EH (cell line): Measurements from ENCODE around the gene PDSS2.
"Not testable (repeated sequence)": the region's sequence is repeated elsewhere in the genome, so short reads cannot be mapped to it uniquely, and the experiment has no call there.

Source experiments
- DNase-seq: peaks from one replicate; pipeline ENCODE4 v3.0.0-alpha.2; 2015; ENCODE audit warnings: low read depth

PDSS2 gene

GRCh38 chr6:107215334-107215733, 244.0 kb downstream of the PDSS2 start:
- DNase-seq: no peak

- DNase-seq: no peak
Observed at GRCh38 chr6:107214655-107215054, 244.7 kb downstream of the PDSS2 start.

- DNase-seq: no peak
Observed at GRCh38 chr6:107209406-107210305, 249.7 kb downstream of the PDSS2 start.

GRCh38 chr6:107207251-107207873, 252.0 kb downstream of the PDSS2 start:
- DNase-seq: no peak

GRCh38 chr6:107205058-107205998, 254.0 kb downstream of the PDSS2 start:
- no peak for DNase-seq

GRCh38 chr6:107202876-107203468, 256.4 kb downstream of the PDSS2 start:
- DNase-seq: no peak

GRCh38 chr6:107198631-107199416, 260.5 kb downstream of the PDSS2 start:
- no peak for DNase-seq

- no peak for DNase-seq
Observed at GRCh38 chr6:107196152-107196551, 263.2 kb downstream of the PDSS2 start.

- not testable (repeated sequence) for DNase-seq
Observed at GRCh38 chr6:107194723-107195122, 264.6 kb downstream of the PDSS2 start.

- no peak for DNase-seq
Observed at GRCh38 chr6:107192830-107193229, 266.5 kb downstream of the PDSS2 start.

- DNase-seq: no peak
Observed at GRCh38 chr6:107187630-107188029, 271.7 kb downstream of the PDSS2 start.

GRCh38 chr6:107186047-107186446, 273.3 kb downstream of the PDSS2 start:
- DNase-seq: no peak

GRCh38 chr6:107185391-107185970, 273.9 kb downstream of the PDSS2 start:
- DNase-seq: peak; percentile 6

GRCh38 chr6:107184435-107184834, 274.9 kb downstream of the PDSS2 start:
- no peak for DNase-seq

- no peak for DNase-seq
Observed at GRCh38 chr6:107180099-107180498, 279.3 kb downstream of the PDSS2 start.

GRCh38 chr6:107179004-107179403, 280.4 kb downstream of the PDSS2 start:
- peak; percentile 11 for DNase-seq

- peak; percentile 33 for DNase-seq
Observed at GRCh38 chr6:107173779-107174178, 285.6 kb downstream of the PDSS2 start.

GRCh38 chr6:107171513-107171912, 287.9 kb downstream of the PDSS2 start:
- DNase-seq: no peak

- not testable (repeated sequence) for DNase-seq
Observed at GRCh38 chr6:107164299-107164698, 295.1 kb downstream of the PDSS2 start.

GRCh38 chr6:107161521-107161920, 297.8 kb downstream of the PDSS2 start:
- no peak for DNase-seq

- DNase-seq: no peak
Observed at GRCh38 chr6:107156617-107157016, 302.7 kb downstream of the PDSS2 start.
